HepG2 (cell line): ENCODE results near the gene EIF3B. TPM values are rescaled to one million over a fixed set of nuclear protein-coding genes. Genes with fewer than 3 reads are reported as not detected.
A peak's percentile ranks its signal among the peaks of the same experiment; 100 is the strongest.

Experiments used
- ARID5B ChIP-seq: IDR thresholded peaks from 2 replicates; pipeline ENCODE4 v1.4.0; 2020; ENCODE audit warnings: mild to moderate bottlenecking, missing genetic modification reagents
- BCLAF1 ChIP-seq: fragments of 450-650 bp; IDR thresholded peaks from 2 replicates; pipeline ENCODE4 v1.6.1; 2017; ENCODE audit warnings: mild to moderate bottlenecking
- CBX2 ChIP-seq, 2 experiments: fragments of 200-600 bp in 1 of 2; sonication (generic); formaldehyde crosslinking in 1 of 2; IDR thresholded peaks; 2 replicates each; pipeline versions ENCODE4 v1.7.0 to v1.8.1; 2018 to 2022; ENCODE audit warnings: low read depth in 2 of 2, low read length in 1 of 2, mild to moderate bottlenecking in 1 of 2, missing genetic modification reagents in 1 of 2
- CEBPB ChIP-seq: IDR thresholded peaks from 2 replicates; pipeline ENCODE4 v1.6.1; 2011; ENCODE audit warnings: low read depth, low read length, improper control_type of control experiment, borderline replicate concordance
- DRAP1 ChIP-seq: IDR thresholded peaks from 2 replicates; pipeline ENCODE4 v1.6.1; 2016; ENCODE audit warnings: missing genetic modification reagents, missing compliant biosample characterization
- ETV6 ChIP-seq: sonication (generic); formaldehyde crosslinking; conservative IDR thresholded peaks from 2 replicates; pipeline ENCODE4 v1.4.0; 2020; ENCODE audit warnings: missing genetic modification reagents
- HOXA5 ChIP-seq: sonication (generic); formaldehyde crosslinking; IDR thresholded peaks from 2 replicates; pipeline ENCODE4 v1.4.0; 2020; ENCODE audit warnings: missing genetic modification reagents
- ISX ChIP-seq: sonication (generic); formaldehyde crosslinking; conservative IDR thresholded peaks from 2 replicates; pipeline ENCODE4 v1.5.0; 2020; ENCODE audit warnings: missing genetic modification reagents
- MEIS2 ChIP-seq: sonication (generic); formaldehyde crosslinking; IDR thresholded peaks from 2 replicates; pipeline ENCODE4 v1.9.0; 2021; ENCODE audit warnings: mild to moderate bottlenecking, missing genetic modification reagents
- PAF1 ChIP-seq: IDR thresholded peaks from 2 replicates; pipeline ENCODE4 v1.6.1; 2016; ENCODE audit warnings: missing genetic modification reagents, missing compliant biosample characterization
- TERF1 ChIP-seq: sonication (generic); formaldehyde crosslinking; IDR thresholded peaks from 2 replicates; pipeline ENCODE4 v1.8.0; 2022; ENCODE audit warnings: mild to moderate bottlenecking, missing genetic modification reagents, moderate library complexity
- ZNF34 ChIP-seq: sonication (generic); formaldehyde crosslinking; IDR thresholded peaks from 2 replicates; pipeline ENCODE4 v1.4.0; 2020; ENCODE audit warnings: mild to moderate bottlenecking, missing genetic modification reagents, borderline replicate concordance
- ZNF414 ChIP-seq: sonication (generic); formaldehyde crosslinking; IDR thresholded peaks from 2 replicates; pipeline ENCODE4 v1.5.0; 2020; ENCODE audit warnings: missing genetic modification reagents
- ZNF496 ChIP-seq: sonication (generic); formaldehyde crosslinking; IDR thresholded peaks from 2 replicates; pipeline ENCODE4 v1.8.1; 2023; ENCODE audit warnings: mild to moderate bottlenecking, moderate library complexity, missing genetic modification reagents; ENCODE audit not compliant: insufficient replicate concordance
- ZSCAN20 ChIP-seq: sonication (generic); formaldehyde crosslinking; IDR thresholded peaks from 2 replicates; pipeline ENCODE4 v1.4.0; 2020; ENCODE audit warnings: missing genetic modification reagents, mild to moderate bottlenecking, borderline replicate concordance
- polyA plus RNA-seq, 8 experiments: library from polyadenylated mRNA; depleted of rRNA in 3 of 8; stranded (reverse) in 7 of 8; unstranded in 1 of 8; fragments of >200 nt; fragmentation: Illumina TruSeq in 4 of 8; extraction: Trizol in 4 of 8; gene quantifications; 2 replicates each; pipeline versions ENCODE4 v1.2.1 to v1.2.3, GENCODE V29; 2011 to 2016; ENCODE audit warnings: low read depth in 4 of 8, missing spikeins in 1 of 8, mixed read lengths in 1 of 8; ENCODE audit not compliant: insufficient read depth in 1 of 8
- total RNA-seq, 5 experiments: library from RNA; depleted of rRNA; stranded (reverse); fragments of >200 nt; fragmentation: Illumina TruSeq; extraction: Trizol; gene quantifications; 2 replicates each; pipeline ENCODE4 v1.2.3, GENCODE V29; 2016; ENCODE audit warnings: low read depth in 1 of 5
- TF ChIP-seq, protein P1 (sequence below): sonication (generic); formaldehyde crosslinking; IDR thresholded peaks from 2 replicates; pipeline ENCODE4 v1.4.0; 2020; ENCODE audit warnings: missing genetic modification reagents

Gene EIF3B
- total and polyA plus RNA-seq, 2 of the 13 experiments (the other 11 are each of a cell fraction or from before 2014, with no cell fraction given), result 92.2 to 241 TPM

DNA sequence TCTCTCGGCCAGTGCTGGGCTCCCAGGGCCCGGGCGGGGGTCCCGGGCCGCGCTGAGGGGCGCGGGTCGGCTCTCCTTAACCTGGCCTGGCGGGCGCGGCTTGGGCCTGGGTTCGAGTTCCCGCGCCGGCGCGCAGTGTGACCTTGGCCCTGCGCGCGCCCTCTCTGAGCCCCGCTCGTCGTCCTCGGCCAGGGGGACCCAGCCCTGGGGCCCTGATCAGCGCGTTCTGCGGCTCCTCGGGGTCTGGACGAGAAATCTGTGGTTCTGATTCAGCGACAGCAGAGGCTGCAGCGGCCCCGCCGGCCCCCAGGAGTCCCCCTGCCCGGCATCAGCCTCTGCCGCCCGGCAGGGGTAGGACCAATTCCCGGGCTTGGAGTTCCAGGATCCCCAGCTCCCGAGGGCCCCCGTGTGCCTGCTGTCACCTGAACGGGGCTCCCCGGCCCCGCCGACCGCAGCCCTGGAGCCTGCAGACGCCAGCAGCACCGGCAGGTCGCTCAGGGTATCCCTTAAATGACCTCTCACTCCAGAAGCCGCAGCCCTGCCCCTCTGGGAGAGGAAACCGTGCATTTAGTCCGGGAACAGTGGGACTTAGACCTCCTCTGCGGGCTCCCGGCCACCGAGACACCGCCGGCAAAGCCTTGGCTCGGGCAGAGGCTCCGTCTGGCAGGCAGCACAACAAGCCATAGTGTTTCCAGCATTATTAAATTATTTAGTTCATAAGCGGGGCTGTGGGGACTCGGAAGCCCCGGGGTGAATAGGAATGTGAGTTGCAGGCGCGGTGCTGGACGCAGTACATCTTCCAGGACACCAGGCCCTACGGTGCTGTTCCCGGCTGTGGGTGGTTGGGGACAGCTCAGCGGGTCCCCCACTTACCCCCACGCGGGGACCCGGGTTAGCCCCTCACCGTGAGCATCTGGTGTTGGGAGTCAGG lies 49.4 kb downstream of the EIF3B start (continued):
- TF ChIP-seq DRAP1 (no peak), ZNF34 (CRISPR knock-in tag) (no peak), ZNF414 (CRISPR knock-in tag) (peak; percentile 41; the same call in 1 of the 2 replicates), CBX2 (IDR thresholded peaks at IDR 0.05; ENCODE audit: low read depth, low read length) (no peak), CBX2 (CRISPR knock-in tag; IDR thresholded peaks at IDR 0.05; ENCODE audit: low read depth) (no peak), TERF1 (CRISPR knock-in tag) (no peak), ISX (CRISPR knock-in tag) (no peak), ETV6 (0 out of 2 replicates have a peak, but pooled peaks have one; percentile 33), MEIS2 (CRISPR knock-in tag) (no peak), PAF1 (CRISPR knock-in tag) (no peak), ARID5B (CRISPR knock-in tag) (peak; percentile 5; the same call in 1 of the 2 replicates), HOXA5 (CRISPR knock-in tag) (no peak), ZSCAN20 (CRISPR knock-in tag) (no peak), BCLAF1 (no peak), ZNF496 (CRISPR knock-in tag) (no peak), CEBPB (no peak)
- TF ChIP-seq, protein P1, sequence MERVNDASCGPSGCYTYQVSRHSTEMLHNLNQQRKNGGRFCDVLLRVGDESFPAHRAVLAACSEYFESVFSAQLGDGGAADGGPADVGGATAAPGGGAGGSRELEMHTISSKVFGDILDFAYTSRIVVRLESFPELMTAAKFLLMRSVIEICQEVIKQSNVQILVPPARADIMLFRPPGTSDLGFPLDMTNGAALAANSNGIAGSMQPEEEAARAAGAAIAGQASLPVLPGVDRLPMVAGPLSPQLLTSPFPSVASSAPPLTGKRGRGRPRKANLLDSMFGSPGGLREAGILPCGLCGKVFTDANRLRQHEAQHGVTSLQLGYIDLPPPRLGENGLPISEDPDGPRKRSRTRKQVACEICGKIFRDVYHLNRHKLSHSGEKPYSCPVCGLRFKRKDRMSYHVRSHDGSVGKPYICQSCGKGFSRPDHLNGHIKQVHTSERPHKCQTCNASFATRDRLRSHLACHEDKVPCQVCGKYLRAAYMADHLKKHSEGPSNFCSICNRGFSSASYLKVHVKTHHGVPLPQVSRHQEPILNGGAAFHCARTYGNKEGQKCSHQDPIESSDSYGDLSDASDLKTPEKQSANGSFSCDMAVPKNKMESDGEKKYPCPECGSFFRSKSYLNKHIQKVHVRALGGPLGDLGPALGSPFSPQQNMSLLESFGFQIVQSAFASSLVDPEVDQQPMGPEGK (CRISPR knock-in tag), result 0 out of 2 replicates have a peak, but pooled peaks have one; percentile 18
